Endothelial cell of umbilical vein (primary cell): ENCODE data around the gene MCTP2.

ENCODE experiments used
- EZH2 ChIP-seq: IDR thresholded peaks from 2 replicates; pipeline ENCODE4 v1.6.1; 2012; ENCODE audit warnings: borderline replicate concordance, low read depth, mild to moderate bottlenecking, moderate library complexity, low read length, inconsistent platforms; ENCODE audit not compliant: severe bottlenecking
- FOS ChIP-seq: IDR thresholded peaks from 2 replicates; pipeline ENCODE4 v1.6.1; 2011; ENCODE audit warnings: mild to moderate bottlenecking, low read length, moderate library complexity, borderline replicate concordance; ENCODE audit not compliant: insufficient read depth
- GATA2 ChIP-seq: IDR thresholded peaks from 2 replicates; pipeline ENCODE4 v1.7.0; 2011; ENCODE audit warnings: low read depth, mild to moderate bottlenecking, moderate library complexity, mixed read lengths, low read length; ENCODE audit not compliant: insufficient read length, insufficient read depth
- JUN ChIP-seq: IDR thresholded peaks from 2 replicates; pipeline ENCODE4 v1.6.1; 2011; ENCODE audit warnings: borderline replicate concordance, low read depth; ENCODE audit not compliant: insufficient read length, insufficient read depth
- MYC ChIP-seq: IDR thresholded peaks from one replicate; pipeline ENCODE4 v1.6.1; 2011; ENCODE audit warnings: mild to moderate bottlenecking, low read depth, low read length
- POLR2A ChIP-seq: IDR thresholded peaks from 2 replicates; pipeline ENCODE4 v1.6.1; 2012; ENCODE audit warnings: low read depth, mild to moderate bottlenecking, control low read depth, low read length
- POLR2AphosphoS5 ChIP-seq: IDR thresholded peaks from 2 replicates; pipeline ENCODE4 v1.6.1; 2012; ENCODE audit warnings: low read depth, mild to moderate bottlenecking, control low read depth, low read length, moderate library complexity; ENCODE audit not compliant: insufficient read depth
- TF ChIP-seq, protein P1 (sequence below), 2 donors: IDR thresholded peaks; 1 replicate in 1 of 2; 2 replicates in 1 of 2; pipeline ENCODE4 v1.5.1; 2011; ENCODE audit warnings: low read length in 2 of 2, mild to moderate bottlenecking in 2 of 2, moderate library complexity in 2 of 2, control low read depth in 1 of 2, inconsistent platforms in 1 of 2, low read depth in 1 of 2; ENCODE audit not compliant: insufficient read depth in 1 of 2; ENCODE audit errors: extremely low read depth in 1 of 2
- TF ChIP-seq, protein P2 (sequence below): IDR thresholded peaks from 2 replicates; pipeline ENCODE4 v1.6.1; 2011; ENCODE audit not compliant: insufficient read depth, insufficient read length

DNA sequence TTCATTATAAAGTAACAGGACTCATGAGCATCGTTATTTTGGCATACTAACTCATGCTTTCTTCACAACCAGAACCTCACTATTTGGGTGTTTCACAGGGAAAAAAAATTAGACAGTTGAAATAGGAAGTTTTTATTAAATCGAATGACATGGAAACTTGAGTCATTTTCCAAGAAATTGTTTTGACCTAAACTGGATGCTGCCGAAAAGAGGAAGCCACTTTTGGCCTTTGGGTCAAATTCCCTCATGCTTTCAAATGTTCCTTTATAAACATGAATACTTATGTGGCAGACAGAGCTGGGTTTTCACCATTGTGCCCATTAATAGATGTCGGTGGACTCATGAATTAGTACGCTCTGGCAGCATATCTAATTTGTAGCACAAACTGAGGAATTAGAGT, 224.9 kb downstream of the MCTP2 start:
- TF ChIP-seq FOS, result no peak
- no peak for TF ChIP-seq POLR2AphosphoS5
- no peak for TF ChIP-seq EZH2
- TF ChIP-seq, protein P1, sequence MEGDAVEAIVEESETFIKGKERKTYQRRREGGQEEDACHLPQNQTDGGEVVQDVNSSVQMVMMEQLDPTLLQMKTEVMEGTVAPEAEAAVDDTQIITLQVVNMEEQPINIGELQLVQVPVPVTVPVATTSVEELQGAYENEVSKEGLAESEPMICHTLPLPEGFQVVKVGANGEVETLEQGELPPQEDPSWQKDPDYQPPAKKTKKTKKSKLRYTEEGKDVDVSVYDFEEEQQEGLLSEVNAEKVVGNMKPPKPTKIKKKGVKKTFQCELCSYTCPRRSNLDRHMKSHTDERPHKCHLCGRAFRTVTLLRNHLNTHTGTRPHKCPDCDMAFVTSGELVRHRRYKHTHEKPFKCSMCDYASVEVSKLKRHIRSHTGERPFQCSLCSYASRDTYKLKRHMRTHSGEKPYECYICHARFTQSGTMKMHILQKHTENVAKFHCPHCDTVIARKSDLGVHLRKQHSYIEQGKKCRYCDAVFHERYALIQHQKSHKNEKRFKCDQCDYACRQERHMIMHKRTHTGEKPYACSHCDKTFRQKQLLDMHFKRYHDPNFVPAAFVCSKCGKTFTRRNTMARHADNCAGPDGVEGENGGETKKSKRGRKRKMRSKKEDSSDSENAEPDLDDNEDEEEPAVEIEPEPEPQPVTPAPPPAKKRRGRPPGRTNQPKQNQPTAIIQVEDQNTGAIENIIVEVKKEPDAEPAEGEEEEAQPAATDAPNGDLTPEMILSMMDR (IDR thresholded peaks at IDR 0.05; ENCODE audit: extremely low read depth in 1 of 2, insufficient read depth in 1 of 2, low read depth in 1 of 2, low read length in 2 of 2), result no peak
- no peak for TF ChIP-seq POLR2A
- no peak for TF ChIP-seq JUN
- TF ChIP-seq, protein P2, sequence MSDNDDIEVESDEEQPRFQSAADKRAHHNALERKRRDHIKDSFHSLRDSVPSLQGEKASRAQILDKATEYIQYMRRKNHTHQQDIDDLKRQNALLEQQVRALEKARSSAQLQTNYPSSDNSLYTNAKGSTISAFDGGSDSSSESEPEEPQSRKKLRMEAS, result no peak
- TF ChIP-seq MYC, result no peak
- TF ChIP-seq GATA2, result no peak
